B cell (primary cell): ENCODE data around the gene NDUFS4.

ENCODE experiments used
- CTCF ChIP-seq: fragments of 200-600 bp; IDR thresholded peaks from one replicate; pipeline ENCODE4 v1.8.0; 2022; ENCODE audit warnings: antibody characterized with exemption, mild to moderate bottlenecking
- EZH2 ChIP-seq: IDR thresholded peaks from 2 replicates; pipeline ENCODE4 v1.6.1; 2012; ENCODE audit warnings: borderline replicate concordance, low read depth, mild to moderate bottlenecking, moderate library complexity, low read length; ENCODE audit not compliant: insufficient read depth, poor library complexity, severe bottlenecking

GRCh38 chr5:53569453-53569852, 9.0 kb downstream of the NDUFS4 start:
- no peak for TF ChIP-seq CTCF
- TF ChIP-seq EZH2: no peak
